HG02678 (cell line): ENCODE measurements around the gene PPM1H.
A peak's percentile ranks its signal among the peaks of the same experiment; 100 is the strongest.

Experiments used
- ATAC-seq: cut with Tn5 transposase; IDR thresholded peaks from one replicate; pipeline ENCODE4 v1.9.1; 2021; ENCODE audit warnings: mild to moderate bottlenecking, moderate library complexity; ENCODE audit not compliant: unreplicated experiment

The PPM1H gene

GRCh38 chr12:62625228-62625627 is 309.7 kb downstream of the PPM1H start:
- no peak for ATAC-seq

- no peak for ATAC-seq
Observed at GRCh38 chr12:62622177-62622576, 312.8 kb downstream of the PPM1H start.

GRCh38 chr12:62621101-62621638 is 313.8 kb downstream of the PPM1H start:
- no peak for ATAC-seq

GRCh38 chr12:62618930-62619329 is 316.0 kb downstream of the PPM1H start:
- ATAC-seq: no peak

GRCh38 chr12:62618319-62618718 is 316.6 kb downstream of the PPM1H start:
- ATAC-seq: no peak

- ATAC-seq: no peak
Observed at GRCh38 chr12:62613081-62613480, 321.9 kb downstream of the PPM1H start.

- no peak for ATAC-seq
Observed at GRCh38 chr12:62606654-62607053, 328.3 kb downstream of the PPM1H start.

- ATAC-seq: no peak
Observed at GRCh38 chr12:62605981-62606380, 329.0 kb downstream of the PPM1H start.

GRCh38 chr12:62604871-62605270 is 330.1 kb downstream of the PPM1H start:
- no peak for ATAC-seq

- ATAC-seq: no peak
Observed at GRCh38 chr12:62604373-62604772, 330.6 kb downstream of the PPM1H start.

GRCh38 chr12:62603811-62604098 is 331.2 kb downstream of the PPM1H start:
- ATAC-seq: no peak

- peak; percentile 66 for ATAC-seq
Observed at GRCh38 chr12:62603061-62603810, 331.7 kb downstream of the PPM1H start.

GRCh38 chr12:62602255-62603060 is 332.5 kb downstream of the PPM1H start:
- ATAC-seq: peak; percentile 64

GRCh38 chr12:62601765-62602164 is 333.2 kb downstream of the PPM1H start:
- ATAC-seq: no peak

- ATAC-seq: no peak
Observed at GRCh38 chr12:62599854-62600437, 335.0 kb downstream of the PPM1H start.

GRCh38 chr12:62598846-62599245 is 336.1 kb downstream of the PPM1H start:
- ATAC-seq: no peak

- no peak for ATAC-seq
Observed at GRCh38 chr12:62597253-62597652, 337.7 kb downstream of the PPM1H start.
